Thoracic aorta (tissue), 2 donors: ENCODE results near the gene RAI1. TPM values are rescaled to one million over a fixed set of nuclear protein-coding genes. Genes with fewer than 3 reads are reported as not detected.

Experiments used
- ATAC-seq: fragments of 150-250 bp; one replicate; pipeline ENCODE4 v1.8.0; 2017; ENCODE audit warnings: low read depth; ENCODE audit not compliant: insufficient number of reproducible peaks, low FRiP score
- DNase-seq: peaks from one replicate; pipeline ENCODE4 v3.0.0-alpha.2; 2020; ENCODE audit warnings: low spot score
- H3K27ac ChIP-seq, 2 donors: fragments of 200-600 bp; sonication (generic); 1 replicate in 1 of 2; 2 replicates in 1 of 2; pipeline ENCODE4 v1.5.1; 2016; ENCODE audit warnings: mild to moderate bottlenecking in 2 of 2, moderate library complexity in 2 of 2
- H3K27me3 ChIP-seq: fragments of 200-600 bp; sonication (generic); replicated peaks from 2 replicates; pipeline ENCODE4 v1.6.0; 2016; ENCODE audit warnings: mild to moderate bottlenecking; ENCODE audit not compliant: insufficient read depth
- H3K36me3 ChIP-seq: fragments of 200-600 bp; sonication (generic); one replicate; pipeline ENCODE4 v1.5.1; 2016
- H3K4me1 ChIP-seq, 2 donors: fragments of 200-600 bp; sonication (generic); 1 replicate in 1 of 2; 2 replicates in 1 of 2; pipeline versions ENCODE4 v1.5.1 to v1.6.0; 2016; ENCODE audit warnings: low read depth in 2 of 2, mild to moderate bottlenecking in 1 of 2; ENCODE audit not compliant: control insufficient read depth in 1 of 2
- H3K4me3 ChIP-seq: fragments of 200-600 bp; sonication (generic); 2 replicates; pipeline ENCODE4 v1.5.1; 2016; ENCODE audit warnings: mild to moderate bottlenecking
- H3K9me3 ChIP-seq: fragments of 200-600 bp; sonication (generic); 2 replicates; pipeline ENCODE4 v1.5.1; 2016
- total RNA-seq, 2 donors: library from RNA; depleted of rRNA; stranded (reverse); fragments of >200 nt; gene quantifications; one replicate each; pipeline versions ENCODE4 v1.1.0 to v1.2.3, GENCODE V29; 2016
- TF ChIP-seq, protein P1 (sequence below): fragments of 200-600 bp; sonication (generic); IDR thresholded peaks from one replicate; pipeline ENCODE4 v1.5.1; 2019; ENCODE audit warnings: antibody characterized with exemption

Gene RAI1
- total RNA-seq, 2 donors from 2014 or later = 21.0 to 31.5 TPM

DNA sequence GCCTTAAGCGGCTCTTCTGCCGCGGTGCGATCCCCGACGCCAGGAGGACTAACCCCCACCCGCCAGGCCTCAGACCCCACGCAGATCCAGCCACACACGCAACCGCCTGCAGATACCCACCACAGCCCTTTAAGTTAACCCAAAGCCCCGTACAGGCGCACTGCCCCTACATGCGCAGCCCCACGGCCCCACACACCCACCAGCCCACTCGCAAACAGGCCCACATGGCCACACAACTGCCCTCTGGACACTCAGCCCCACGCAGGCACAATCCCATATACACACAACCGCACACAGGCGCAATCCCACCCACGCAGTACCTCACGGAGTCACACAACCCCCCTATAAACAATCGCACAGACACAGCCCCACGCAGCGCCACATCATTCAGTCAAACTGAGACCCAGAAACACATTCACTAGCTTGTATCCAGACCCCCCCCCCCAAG lies 41.7 kb downstream of the RAI1 start:
- no peaks in the 10 kb centered on the region for H3K27me3 ChIP-seq
- H3K4me3 ChIP-seq = peak overlapping the region; percentile 83
- no peak overlapping the region for H3K27ac ChIP-seq
- ATAC-seq (no peak), DNase-seq (no peak)
- H3K9me3 ChIP-seq = no peaks in the 10 kb centered on the region
- TF ChIP-seq, protein P1, sequence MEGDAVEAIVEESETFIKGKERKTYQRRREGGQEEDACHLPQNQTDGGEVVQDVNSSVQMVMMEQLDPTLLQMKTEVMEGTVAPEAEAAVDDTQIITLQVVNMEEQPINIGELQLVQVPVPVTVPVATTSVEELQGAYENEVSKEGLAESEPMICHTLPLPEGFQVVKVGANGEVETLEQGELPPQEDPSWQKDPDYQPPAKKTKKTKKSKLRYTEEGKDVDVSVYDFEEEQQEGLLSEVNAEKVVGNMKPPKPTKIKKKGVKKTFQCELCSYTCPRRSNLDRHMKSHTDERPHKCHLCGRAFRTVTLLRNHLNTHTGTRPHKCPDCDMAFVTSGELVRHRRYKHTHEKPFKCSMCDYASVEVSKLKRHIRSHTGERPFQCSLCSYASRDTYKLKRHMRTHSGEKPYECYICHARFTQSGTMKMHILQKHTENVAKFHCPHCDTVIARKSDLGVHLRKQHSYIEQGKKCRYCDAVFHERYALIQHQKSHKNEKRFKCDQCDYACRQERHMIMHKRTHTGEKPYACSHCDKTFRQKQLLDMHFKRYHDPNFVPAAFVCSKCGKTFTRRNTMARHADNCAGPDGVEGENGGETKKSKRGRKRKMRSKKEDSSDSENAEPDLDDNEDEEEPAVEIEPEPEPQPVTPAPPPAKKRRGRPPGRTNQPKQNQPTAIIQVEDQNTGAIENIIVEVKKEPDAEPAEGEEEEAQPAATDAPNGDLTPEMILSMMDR = no peak
- H3K36me3 ChIP-seq = no peaks in the 10 kb centered on the region
- peaks cover 19 to 30% of the 10 kb centered on the region in 2 donors for H3K4me1 ChIP-seq

DNA sequence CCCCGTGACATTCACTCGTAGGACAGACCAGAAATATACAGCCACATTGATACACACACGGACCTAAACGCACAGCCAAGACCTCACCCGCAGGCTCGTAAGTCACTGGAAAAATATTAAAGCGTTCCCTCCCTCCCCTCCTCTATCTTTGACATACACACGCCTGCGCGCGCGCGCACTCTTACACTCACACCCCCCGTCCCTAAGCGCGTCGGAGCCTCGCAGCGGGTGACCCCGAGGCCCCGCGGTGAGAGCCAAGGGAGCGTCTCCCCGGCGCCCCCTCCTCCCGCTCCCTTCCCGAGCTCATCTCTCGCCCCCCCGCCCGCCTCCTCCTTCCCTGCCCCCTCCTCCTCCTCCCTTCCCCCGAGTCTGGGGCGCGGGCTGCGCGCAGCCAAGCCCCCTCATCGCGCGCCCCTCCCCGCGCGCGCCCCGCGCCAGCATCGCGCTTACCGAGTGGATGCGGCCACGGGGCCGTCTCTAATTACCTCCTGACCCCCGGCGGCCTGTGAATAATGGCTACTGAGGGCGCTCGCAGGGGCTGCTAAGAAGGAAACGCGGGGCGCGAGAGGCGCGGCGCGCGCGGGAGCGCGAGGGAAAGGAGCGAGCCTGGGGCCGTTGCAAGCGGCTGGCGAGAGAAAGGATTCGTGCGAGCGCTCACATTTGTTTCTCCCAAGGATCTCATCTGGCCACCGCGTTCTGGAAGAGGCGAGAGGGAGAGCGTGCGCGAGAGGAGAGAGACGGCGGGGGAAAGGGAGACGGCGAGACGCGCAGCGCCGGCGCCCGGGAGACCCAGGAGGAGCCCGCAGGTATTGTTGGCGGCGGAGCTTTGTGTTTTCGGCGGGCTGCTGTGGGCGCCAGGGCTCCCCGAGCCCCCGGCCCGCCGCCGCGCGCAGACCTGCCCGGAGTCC lies 42.4 kb downstream of the RAI1 start:
- DNase-seq (no peak), ATAC-seq (no peak)
- H3K27me3 ChIP-seq = no peaks in the 10 kb centered on the region
- peaks cover 19 to 30% of the 10 kb centered on the region in 2 donors for H3K4me1 ChIP-seq
- no peak overlapping the region for H3K27ac ChIP-seq
- no peaks in the 10 kb centered on the region for H3K36me3 ChIP-seq
- H3K4me3 ChIP-seq = peak overlapping the region; percentile 83
- TF ChIP-seq, protein P1 = no peak
- no peaks in the 10 kb centered on the region for H3K9me3 ChIP-seq

DNA sequence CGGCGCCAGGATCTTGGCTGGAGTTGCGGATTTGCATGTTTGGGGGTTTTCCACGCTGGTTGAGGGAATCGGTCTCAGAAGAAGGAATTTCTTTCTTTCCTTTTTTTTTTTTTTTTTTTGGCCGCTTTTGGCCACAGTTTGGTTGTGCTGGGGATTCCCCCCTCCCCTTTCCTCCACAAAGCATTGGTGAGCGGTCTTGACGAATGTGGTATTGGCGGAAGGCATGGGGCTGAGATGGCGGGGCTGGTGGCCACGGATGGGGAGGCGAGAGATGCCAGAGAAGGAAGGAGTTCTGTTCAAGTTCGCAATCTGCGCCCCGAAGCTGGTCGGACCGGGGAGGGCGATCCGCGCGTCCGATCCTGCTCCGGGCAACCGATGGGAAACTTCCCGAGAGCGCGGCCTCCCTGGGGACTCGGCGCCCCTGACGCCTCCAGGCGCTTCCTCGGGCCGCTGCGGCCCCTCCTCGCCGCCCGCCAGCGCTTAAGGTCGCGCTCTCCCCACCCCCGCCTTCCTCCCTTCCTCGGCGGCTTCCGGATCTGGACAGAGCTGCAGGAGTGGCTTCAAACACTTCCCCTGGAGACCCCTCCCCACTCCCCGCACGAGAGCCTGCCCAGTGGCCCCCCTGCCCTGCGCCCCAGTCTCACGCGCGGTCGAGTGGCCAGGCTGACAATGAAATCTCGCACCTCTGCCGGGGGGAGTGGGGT lies 43.2 kb downstream of the RAI1 start:
- Histone ChIP-seq H3K4me1 (peaks cover 19 to 30% of the 10 kb centered on the region in 2 donors), H3K4me3 (peak overlapping the region; percentile 83), H3K27me3 (no peaks in the 10 kb centered on the region), H3K9me3 (no peaks in the 10 kb centered on the region), H3K27ac (no peak overlapping the region), H3K36me3 (no peaks in the 10 kb centered on the region)
- no peak for DNase-seq
- TF ChIP-seq, protein P1 = no peak
- ATAC-seq = no peak

DNA sequence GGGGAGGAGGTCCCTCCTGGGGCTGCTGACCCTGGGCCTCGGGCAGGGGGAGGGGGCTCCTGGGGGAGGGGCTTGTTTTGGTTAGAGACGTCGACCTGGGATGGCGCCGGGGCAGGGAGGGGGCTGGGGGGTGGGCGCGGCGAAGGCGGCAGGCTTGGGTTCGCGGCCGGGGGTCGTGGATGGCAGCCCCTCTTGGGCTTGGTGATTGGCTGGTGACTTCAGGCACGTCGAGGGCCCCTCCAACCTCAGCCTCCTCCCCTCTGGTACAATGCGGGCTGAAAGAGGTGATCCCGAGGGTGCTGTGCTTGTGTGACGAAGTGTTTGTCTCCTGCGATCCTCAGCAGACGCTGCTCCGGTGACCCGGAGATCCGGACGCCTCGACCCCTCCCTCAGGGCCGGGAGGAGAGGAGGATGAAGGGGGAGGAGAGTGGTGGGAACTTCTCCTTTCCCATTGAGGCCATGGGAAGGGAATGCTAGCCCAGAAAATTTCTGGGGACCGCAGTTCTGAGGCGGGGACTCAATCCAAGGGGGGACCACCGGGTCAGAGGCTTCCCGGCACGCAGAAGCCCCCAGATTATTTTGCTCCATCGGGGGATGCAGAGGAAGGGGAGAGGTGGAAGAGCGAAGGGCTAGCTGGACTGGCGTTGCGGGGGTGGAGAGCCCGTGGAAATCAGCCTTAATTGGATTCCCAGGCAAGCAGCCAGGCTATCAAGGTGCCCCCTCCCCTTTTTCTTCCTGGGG lies 43.9 kb downstream of the RAI1 start:
- H3K27ac ChIP-seq = no peak overlapping the region
- no peaks in the 10 kb centered on the region for H3K9me3 ChIP-seq
- peaks cover 19 to 30% of the 10 kb centered on the region in 2 donors for H3K4me1 ChIP-seq
- H3K27me3 ChIP-seq = no peaks in the 10 kb centered on the region
- DNase-seq = no peak
- TF ChIP-seq, protein P1 = no peak
- peak overlapping the region; percentile 83 for H3K4me3 ChIP-seq
- ATAC-seq = no peak
- H3K36me3 ChIP-seq = no peaks in the 10 kb centered on the region
